Colonic mucosa (tissue), 4 donors: ENCODE results near the gene TPBGL. TPM values are rescaled to one million over a fixed set of nuclear protein-coding genes. Genes with fewer than 3 reads are reported as not detected.

Source experiments
- DNase-seq: peaks from one replicate; pipeline ENCODE4 v3.0.0-alpha.2; 2020
- H3K27ac ChIP-seq: fragments of 200-600 bp; one replicate; pipeline ENCODE4 v1.8.0; 2021
- H3K27me3 ChIP-seq: fragments of 200-600 bp; one replicate; pipeline ENCODE4 v1.8.0; 2021
- H3K36me3 ChIP-seq: fragments of 200-600 bp; one replicate; pipeline ENCODE4 v1.8.0; 2021
- H3K4me1 ChIP-seq: fragments of 200-600 bp; one replicate; pipeline ENCODE4 v1.8.0; 2021; ENCODE audit warnings: mild to moderate bottlenecking
- H3K4me3 ChIP-seq: fragments of 200-600 bp; one replicate; pipeline ENCODE4 v1.8.0; 2021
- H3K9ac ChIP-seq, 2 donors: one replicate each; pipeline ENCODE4 v1.7.0; 2013; ENCODE audit warnings: control low read depth in 2 of 2, low read depth in 2 of 2, low read length in 2 of 2
- H3K9me3 ChIP-seq: fragments of 200-600 bp; one replicate; pipeline ENCODE4 v1.8.0; 2021
- CTCF ChIP-seq: fragments of 200-600 bp; IDR thresholded peaks from one replicate; pipeline ENCODE4 v1.8.0; 2022; ENCODE audit warnings: antibody characterized with exemption, mild to moderate bottlenecking
- intact Hi-C: fragments of 100-400 bp; cut with DNase I; formaldehyde crosslinking; loops from one replicate; pipeline ENCODE4 v1.14.1; 2022
- total RNA-seq, 2 donors: library from RNA; stranded (reverse); fragmentation: NEBNext Ultra II Directional in 1 of 2; extraction: Animal tissue kit (Norgen Biotek cat#: 25700) in 1 of 2; gene quantifications; one replicate each; pipeline ENCODE4 v1.2.1, GENCODE V29; 2021
- donor health status: healthy.
- donor health status: DM: no; HTN: no; CAD: no.
- donor health status: DM: no; HTN: no; CAD: no.

The TPBGL gene
- total RNA-seq, 2 donors from 2014 or later = 0.11 to 0.15 TPM

GRCh38 chr11:75214411-75214821 lies 26.2 kb upstream of the TPBGL start:
- no peak overlapping the region for H3K4me3 ChIP-seq
- TF ChIP-seq CTCF = no peak
- intact Hi-C loops = no loop called here
- H3K9me3 ChIP-seq = no peaks in the 10 kb centered on the region
- H3K27me3 ChIP-seq = no peaks in the 10 kb centered on the region
- H3K27ac ChIP-seq = no peak overlapping the region
- H3K4me1 ChIP-seq = no peaks in the 10 kb centered on the region
- H3K9ac ChIP-seq = no peak overlapping the region
- H3K36me3 ChIP-seq = no peaks in the 10 kb centered on the region
- DNase-seq = peak; percentile 82

GRCh38 chr11:75214843-75215242 lies 25.7 kb upstream of the TPBGL start:
- intact Hi-C loops = no loop called here
- no peak for TF ChIP-seq CTCF

GRCh38 chr11:75219869-75220268 lies 20.7 kb upstream of the TPBGL start:
- no peaks in the 10 kb centered on the region for H3K9me3 ChIP-seq
- no peak for TF ChIP-seq CTCF
- no peak overlapping the region for H3K9ac ChIP-seq
- H3K4me1 ChIP-seq = no peaks in the 10 kb centered on the region
- no peak overlapping the region for H3K4me3 ChIP-seq
- H3K27me3 ChIP-seq = no peaks in the 10 kb centered on the region
- intact Hi-C loops = no loop called here
- no peak for DNase-seq
- H3K27ac ChIP-seq = no peak overlapping the region
- no peaks in the 10 kb centered on the region for H3K36me3 ChIP-seq

More at GRCh38 chr11:75214843-75215242, 25.7 kb upstream of the TPBGL start:
- Histone ChIP-seq H3K4me1 (no peaks in the 10 kb centered on the region), H3K4me3 (no peak overlapping the region), H3K27me3 (no peaks in the 10 kb centered on the region), H3K9ac (no peak overlapping the region), H3K27ac (no peak overlapping the region), H3K36me3 (no peaks in the 10 kb centered on the region), H3K9me3 (no peaks in the 10 kb centered on the region)
- DNase-seq = no peak

GRCh38 chr11:75223954-75224643 lies 16.5 kb upstream of the TPBGL start:
- intact Hi-C loops = no loop called here

GRCh38 chr11:75225794-75226193 lies 14.8 kb upstream of the TPBGL start:
- H3K27ac ChIP-seq = no peak overlapping the region
- no peaks in the 10 kb centered on the region for H3K9me3 ChIP-seq
- intact Hi-C loops = no loop called here
- no peaks in the 10 kb centered on the region for H3K4me1 ChIP-seq
- no peaks in the 10 kb centered on the region for H3K27me3 ChIP-seq
- TF ChIP-seq CTCF = no peak
- H3K36me3 ChIP-seq = no peaks in the 10 kb centered on the region
- DNase-seq = no peak
- no peak overlapping the region for H3K9ac ChIP-seq
- H3K4me3 ChIP-seq = no peak overlapping the region

More at GRCh38 chr11:75223954-75224643, 16.5 kb upstream of the TPBGL start:
- Histone ChIP-seq H3K4me3 (no peak overlapping the region), H3K4me1 (no peaks in the 10 kb centered on the region), H3K27ac (no peak overlapping the region), H3K9me3 (no peaks in the 10 kb centered on the region), H3K36me3 (no peaks in the 10 kb centered on the region), H3K9ac (no peak overlapping the region), H3K27me3 (no peaks in the 10 kb centered on the region)
- TF ChIP-seq CTCF = no peak
- DNase-seq = no peak
